Measurements from ENCODE around the gene DAB1. TPM values are rescaled to one million over a fixed set of nuclear protein-coding genes. Genes with fewer than 3 reads are reported as not detected.

DAB1 gene
- total and polyA plus RNA-seq, 2 of the 8 experiments (the other 6 are each of a cell fraction or from before 2014, with no cell fraction given), result 4.4 to 11.8 TPM

- no peak overlapping the region for H3K4me2 ChIP-seq (ENCODE audit: insufficient read depth in 1 of 2, low read depth in 2 of 2, low read length in 2 of 2)
- H3K4me1 ChIP-seq (replicated peaks in 1 of 4; ENCODE audit: control insufficient read depth in 3 of 4, insufficient read depth in 4 of 4, low read length in 3 of 4), result no peaks in the 10 kb centered on the region; a peak in 1 of 7 replicates
- H3K14ac ChIP-seq (ENCODE audit: insufficient read length), result no peak overlapping the region
- H3K36me3 ChIP-seq (ENCODE audit: control insufficient read depth in 2 of 4, insufficient read depth in 4 of 4, low read length in 3 of 4), result no peaks in the 10 kb centered on the region
- ChIA-PET POLR2A (ENCODE audit: partially characterized antibody) (no interaction called here), CTCF (ENCODE audit: partially characterized antibody) (interaction anchor here (2.0 kb wide), 1 partner anchor 10 kb away, joined by 5 read pairs; no protein-coding TSS in a partner anchor)
- H3K23ac ChIP-seq (ENCODE audit: insufficient read length), result no peak overlapping the region
- no peak overlapping the region for H4K5ac ChIP-seq (ENCODE audit: insufficient read length, low read depth, low read length)
- H4K8ac ChIP-seq (ENCODE audit: extremely low read depth, insufficient read depth, low read length), result no peak overlapping the region
- no peaks in the 10 kb centered on the region for H3K79me2 ChIP-seq (ENCODE audit: control insufficient read depth in 1 of 2, insufficient read depth in 2 of 2, low read length in 2 of 2)
- H3K79me1 ChIP-seq (ENCODE audit: low read depth, low read length), result peaks cover 3% of the 10 kb centered on the region; the same call in 1 of the 2 replicates
- no peak overlapping the region for H3K9ac ChIP-seq (replicated peaks in 1 of 4; ENCODE audit: extremely low read depth in 1 of 4, low read depth in 3 of 4, low read length in 3 of 4)
- no peak for FAIRE-seq
- peaks cover 0 to 2% of the 10 kb centered on the region in 2 experiments; a peak in 1 of 4 replicates for H3K9me3 ChIP-seq (ENCODE audit: insufficient read depth in 2 of 2, low read depth in 1 of 2, low read length in 1 of 2)
- H4K91ac ChIP-seq (replicated peaks; ENCODE audit: insufficient read length, low read length), result no peak overlapping the region
- no peak overlapping the region for H3K18ac ChIP-seq (ENCODE audit: extremely low read depth, low read length)
- no peak for TF ChIP-seq CBX5 (IDR thresholded peaks at IDR 0.05; ENCODE audit: low read depth, low read length)
- no peak for TF ChIP-seq SIN3A (conservative IDR thresholded peaks at IDR 0.05 in 1 of 2, IDR thresholded peaks at IDR 0.05 in 1 of 2; ENCODE audit: low read depth in 1 of 2, low read length in 2 of 2)
- no peak for TF ChIP-seq JUN (IDR thresholded peaks at IDR 0.05; ENCODE audit: low read depth, low read length)
- TF ChIP-seq TEAD4 (IDR thresholded peaks at IDR 0.05; ENCODE audit: low read depth, low read length), result no peak
- TF ChIP-seq EP300 (IDR thresholded peaks at IDR 0.05; ENCODE audit: borderline replicate concordance in 1 of 2, low read depth in 2 of 2, low read length in 2 of 2), result no peak
- no peak for TF ChIP-seq GTF2F1 (IDR thresholded peaks at IDR 0.05; ENCODE audit: borderline replicate concordance, low read depth, low read length)
- H3K4me3 ChIP-seq (ENCODE audit: extremely low read depth in 1 of 4, insufficient read depth in 2 of 4, low read depth in 3 of 4, low read length in 4 of 4), result no peak overlapping the region
- H3K4ac ChIP-seq (replicated peaks; ENCODE audit: insufficient read length, low read depth, low read length), result no peak overlapping the region
- 72% methylated on average over 4 of the region's 4 CpGs; no CpG with 5 or more reads in 1 of the 2 experiments for WGBS, 2 experiments (ENCODE audit: extremely low coverage in 1 of 2, insufficient coverage in 1 of 2, insufficient read length in 1 of 2, insufficient replicate concordance in 2 of 2, low coverage in 1 of 2, low lambda C conversion rate in 2 of 2, missing lambda C conversion rate in 1 of 2)
- no peak overlapping the region for H2BK5ac ChIP-seq (ENCODE audit: low read depth, low read length)
- no peak overlapping the region for H3K56ac ChIP-seq (replicated peaks; ENCODE audit: insufficient read length, low read depth, low read length)
- no peaks in the 10 kb centered on the region for H4K20me1 ChIP-seq (replicated peaks in 1 of 2; ENCODE audit: control insufficient read depth in 1 of 2, insufficient read depth in 2 of 2, low read length in 2 of 2)
- H2AFZ ChIP-seq (ENCODE audit: low read length), result no peak overlapping the region
- H3K27me3 ChIP-seq (replicated peaks in 1 of 4; ENCODE audit: control insufficient read depth in 3 of 4, extremely low read depth in 1 of 4, insufficient read depth in 3 of 4, low read length in 3 of 4), result no peaks in the 10 kb centered on the region
- no peak overlapping the region for H2AK5ac ChIP-seq (ENCODE audit: low read depth, low read length)
- H2BK120ac ChIP-seq (replicated peaks; ENCODE audit: low read depth, low read length), result no peak overlapping the region
- no peak overlapping the region for H3K27ac ChIP-seq (ENCODE audit: low read depth, low read length)
- no peaks in the 10 kb centered on the region; the same call in 1 of the 2 replicates for H3K23me2 ChIP-seq (ENCODE audit: low read depth, low read length)
- H2BK20ac ChIP-seq (ENCODE audit: low read length), result no peak overlapping the region
- no peak overlapping the region for H2BK15ac ChIP-seq (ENCODE audit: low read length)
- no peak overlapping the region for H2BK12ac ChIP-seq (ENCODE audit: low read depth, low read length)
- no peak for DNase-seq (ENCODE audit: low read depth in 1 of 2, low spot score in 2 of 2)
Measured at GRCh38 chr1:57319165-57319564, 104.7 kb downstream of the DAB1 start.

Measured in H1 (cell line).